ENCODE data around the gene NR1D1. TPM values are rescaled to one million over a fixed set of nuclear protein-coding genes. Genes with fewer than 3 reads are reported as not detected.

Gene NR1D1
- total and polyA plus RNA-seq, 2 of the 13 experiments (the other 11 are each of a cell fraction or from before 2014, with no cell fraction given) = 2.1 to 2.7 TPM

DNA sequence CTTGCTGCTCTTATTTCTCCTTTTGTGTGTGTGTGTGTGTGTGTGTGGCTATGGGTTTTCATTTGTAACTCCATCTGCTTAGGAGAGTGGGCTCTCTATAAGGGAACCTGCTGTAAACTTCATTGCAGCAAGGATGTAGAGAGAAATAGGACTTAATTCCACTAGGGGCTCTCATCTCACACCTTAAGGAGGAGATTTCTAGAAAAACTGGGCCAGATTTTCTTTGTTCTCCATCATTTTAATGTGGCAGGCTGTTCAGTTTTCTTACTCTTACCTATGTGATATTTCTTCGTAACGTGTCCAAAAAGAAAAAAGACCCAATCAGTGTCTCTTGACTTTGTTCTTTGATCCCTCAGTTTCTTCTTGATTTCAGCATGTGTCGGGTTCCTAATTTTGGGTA lies 35.4 kb upstream of the NR1D1 start:
- no peak overlapping the region for H3K4me2 ChIP-seq (ENCODE audit: low read depth, low read length)
- H3K79me2 ChIP-seq (ENCODE audit: insufficient read depth, low read length) = peaks cover 13% of the 10 kb centered on the region
- peaks cover 37% of the 10 kb centered on the region for H3K4me1 ChIP-seq (ENCODE audit: insufficient read depth, low read length)
- H3K9ac ChIP-seq (ENCODE audit: insufficient read depth, low read depth, low read length) = no peak overlapping the region
- peaks cover 19 to 61% of the 10 kb centered on the region in 2 experiments for H3K36me3 ChIP-seq (replicated peaks in 1 of 2; ENCODE audit: control insufficient read depth in 1 of 2, insufficient read depth in 2 of 2, low read length in 2 of 2)
- in situ Hi-C loops (cut with HindIII; ENCODE audit: extremely low pct_ligation_motif_present, low pct_unique_long_range_greater_than_20kb) (no loop called here), intact Hi-C loops (cut with micrococcal nuclease; ENCODE audit: unreplicated experiment) (no loop called here)
- H3K27ac ChIP-seq (ENCODE audit: extremely low read length, insufficient read depth, low read length) = no peak overlapping the region
- ChIA-PET POLR2A (no interaction called here), CTCF (ENCODE audit: low intra/inter-chr PET ratio, low total read pairs) (no interaction called here)
- WGBS (ENCODE audit: low lambda C conversion rate) = 96% methylated on average over 3 of the region's 3 CpGs
- BruUV-seq (replicated peaks) = no TSS peak
- ATAC-seq = no peak
- FAIRE-seq = no peak
- TF ChIP-seq, protein P1, sequence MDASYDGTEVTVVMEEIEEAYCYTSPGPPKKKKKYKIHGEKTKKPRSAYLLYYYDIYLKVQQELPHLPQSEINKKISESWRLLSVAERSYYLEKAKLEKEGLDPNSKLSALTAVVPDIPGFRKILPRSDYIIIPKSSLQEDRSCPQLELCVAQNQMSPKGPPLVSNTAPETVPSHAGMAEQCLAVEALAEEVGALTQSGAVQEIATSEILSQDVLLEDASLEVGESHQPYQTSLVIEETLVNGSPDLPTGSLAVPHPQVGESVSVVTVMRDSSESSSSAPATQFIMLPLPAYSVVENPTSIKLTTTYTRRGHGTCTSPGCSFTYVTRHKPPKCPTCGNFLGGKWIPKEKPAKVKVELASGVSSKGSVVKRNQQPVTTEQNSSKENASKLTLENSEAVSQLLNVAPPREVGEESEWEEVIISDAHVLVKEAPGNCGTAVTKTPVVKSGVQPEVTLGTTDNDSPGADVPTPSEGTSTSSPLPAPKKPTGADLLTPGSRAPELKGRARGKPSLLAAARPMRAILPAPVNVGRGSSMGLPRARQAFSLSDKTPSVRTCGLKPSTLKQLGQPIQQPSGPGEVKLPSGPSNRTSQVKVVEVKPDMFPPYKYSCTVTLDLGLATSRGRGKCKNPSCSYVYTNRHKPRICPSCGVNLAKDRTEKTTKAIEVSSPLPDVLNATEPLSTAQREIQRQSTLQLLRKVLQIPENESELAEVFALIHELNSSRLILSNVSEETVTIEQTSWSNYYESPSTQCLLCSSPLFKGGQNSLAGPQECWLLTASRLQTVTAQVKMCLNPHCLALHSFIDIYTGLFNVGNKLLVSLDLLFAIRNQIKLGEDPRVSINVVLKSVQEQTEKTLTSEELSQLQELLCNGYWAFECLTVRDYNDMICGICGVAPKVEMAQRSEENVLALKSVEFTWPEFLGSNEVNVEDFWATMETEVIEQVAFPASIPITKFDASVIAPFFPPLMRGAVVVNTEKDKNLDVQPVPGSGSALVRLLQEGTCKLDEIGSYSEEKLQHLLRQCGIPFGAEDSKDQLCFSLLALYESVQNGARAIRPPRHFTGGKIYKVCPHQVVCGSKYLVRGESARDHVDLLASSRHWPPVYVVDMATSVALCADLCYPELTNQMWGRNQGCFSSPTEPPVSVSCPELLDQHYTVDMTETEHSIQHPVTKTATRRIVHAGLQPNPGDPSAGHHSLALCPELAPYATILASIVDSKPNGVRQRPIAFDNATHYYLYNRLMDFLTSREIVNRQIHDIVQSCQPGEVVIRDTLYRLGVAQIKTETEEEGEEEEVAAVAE (CRISPR knock-in tag; IDR thresholded peaks at IDR 0.05; ENCODE audit: borderline replicate concordance) = no peak
- no peak for TF ChIP-seq ZNF674 (CRISPR knock-in tag; IDR thresholded peaks at IDR 0.05; ENCODE audit: low read depth)
- H3K9me3 ChIP-seq (ENCODE audit: low read length) = no peaks in the 10 kb centered on the region
- H3K27me3 ChIP-seq (ENCODE audit: control insufficient read depth in 1 of 2, insufficient read depth in 2 of 2, low read length in 2 of 2) = no peaks in the 10 kb centered on the region
- no peaks in the 10 kb centered on the region for H4K20me1 ChIP-seq (ENCODE audit: insufficient read depth, low read length)
- H3K4me3 ChIP-seq (replicated peaks in 1 of 3; ENCODE audit: insufficient read depth in 1 of 3, low read depth in 2 of 3, low read length in 3 of 3) = no peak overlapping the region
- no peak overlapping the region for H2AFZ ChIP-seq (ENCODE audit: low read length)
- DNase-seq (ENCODE audit: low spot score) = no peak

DNA sequence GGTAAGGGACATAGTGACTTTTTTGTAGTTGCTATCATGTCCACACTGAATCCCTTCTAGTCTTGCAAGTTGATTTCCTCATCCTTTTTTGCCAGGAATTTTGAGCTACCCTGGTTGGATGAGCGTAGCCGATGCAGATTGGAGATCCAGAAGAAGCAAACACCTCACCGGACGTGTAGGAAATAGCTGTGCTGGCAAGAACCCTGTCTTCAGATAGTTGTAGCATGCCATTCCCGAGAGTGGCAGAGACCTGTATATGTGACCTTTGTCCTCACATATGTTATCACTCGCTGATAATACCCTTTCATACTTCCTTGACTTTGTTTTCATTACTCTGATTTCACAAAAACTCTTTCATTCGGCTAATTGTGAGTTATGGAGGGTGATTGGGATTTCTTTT lies 33.8 kb upstream of the NR1D1 start:
- no peak for ATAC-seq

More for the DNA sequence above, 33.8 kb upstream of the NR1D1 start:
- TF ChIP-seq MATR3 (CRISPR knock-in tag; IDR thresholded peaks at IDR 0.05) (no peak), POLR2AphosphoS2 (IDR thresholded peaks at IDR 0.05; ENCODE audit: low read depth, low read length) (0 out of 2 replicates have a peak, but pooled peaks have one; percentile 11)
- ChIA-PET POLR2A (interaction anchor here (0.7 to 8.8 kb wide), 8 partner anchors 8 to 35 kb away, joined by 3 to 62 read pairs (median 8); partner anchors contain the start of gene NR1D1), CTCF (ENCODE audit: low intra/inter-chr PET ratio, low total read pairs) (no interaction called here)
- Histone ChIP-seq H3K36me3 (replicated peaks in 1 of 2; ENCODE audit: control insufficient read depth in 1 of 2, insufficient read depth in 2 of 2, low read length in 2 of 2) (peaks cover 28 to 76% of the 10 kb centered on the region in 2 experiments), H4K20me1 (ENCODE audit: insufficient read depth, low read length) (no peaks in the 10 kb centered on the region), H3K27ac (ENCODE audit: extremely low read length, insufficient read depth, low read length) (no peak overlapping the region), H3K9me3 (ENCODE audit: low read length) (no peaks in the 10 kb centered on the region), H3K4me2 (ENCODE audit: low read depth, low read length) (no peak overlapping the region), H3K79me2 (ENCODE audit: insufficient read depth, low read length) (peaks cover 5% of the 10 kb centered on the region), H2AFZ (ENCODE audit: low read length) (no peak overlapping the region), H3K9ac (ENCODE audit: insufficient read depth, low read depth, low read length) (no peak overlapping the region), H3K4me1 (ENCODE audit: insufficient read depth, low read length) (peaks cover 34% of the 10 kb centered on the region), H3K27me3 (ENCODE audit: control insufficient read depth in 1 of 2, insufficient read depth in 2 of 2, low read length in 2 of 2) (no peaks in the 10 kb centered on the region), H3K4me3 (replicated peaks in 1 of 3; ENCODE audit: insufficient read depth in 1 of 3, low read depth in 2 of 3, low read length in 3 of 3) (no peak overlapping the region)
- in situ Hi-C loops (cut with HindIII; ENCODE audit: extremely low pct_ligation_motif_present, low pct_unique_long_range_greater_than_20kb) = no loop called here
- intact Hi-C loops (cut with micrococcal nuclease; ENCODE audit: unreplicated experiment) = no loop called here
- 90% methylated on average over 7 of the region's 7 CpGs for WGBS (ENCODE audit: low lambda C conversion rate)
- FAIRE-seq (no peak), DNase-seq (ENCODE audit: low spot score) (no peak)
- no TSS peak for BruUV-seq (replicated peaks)
